BJ (cell line): Measurements from ENCODE around the gene FGF9. TPM values are rescaled to one million over a fixed set of nuclear protein-coding genes. Genes with fewer than 3 reads are reported as not detected.

Experiments
- CTCF ChIA-PET: fragments of 350-600 bp; formaldehyde crosslinking; extraction: SDS; loops from one replicate; lab custom pipeline; 2021; ENCODE audit warnings: antibody characterized with exemption, inconsistent platforms; lab: Yijun Ruan, JAX
- POLR2A ChIA-PET: fragments of 300-600 bp; sonication (Branson Sonifier 250); formaldehyde crosslinking; extraction: SDS; loops from one replicate; lab custom pipeline; 2021; ENCODE audit warnings: antibody characterized with exemption; lab: Charles Lee
- DNase-seq: peaks from one replicate; pipeline ENCODE4 v3.0.0-alpha.2; 2011; ENCODE audit warnings: low read depth
- H3K27me3 ChIP-seq: 2 replicates; pipeline ENCODE4 v1.6.0; 2011; ENCODE audit warnings: low read length; ENCODE audit not compliant: control insufficient read depth, insufficient read depth
- H3K36me3 ChIP-seq: 2 replicates; pipeline ENCODE4 v1.5.1; 2011; ENCODE audit warnings: low read length; ENCODE audit not compliant: control insufficient read depth, insufficient read depth
- H3K4me3 ChIP-seq: 2 replicates; pipeline ENCODE4 v1.5.1; 2011; ENCODE audit warnings: low read depth, mild to moderate bottlenecking, control low read depth, low read length
- CTCF ChIP-seq: IDR thresholded peaks from 2 replicates; pipeline ENCODE4 v1.5.1; 2011; ENCODE audit warnings: low read depth, mild to moderate bottlenecking, control low read depth, inconsistent platforms, low read length, moderate library complexity; ENCODE audit not compliant: insufficient read depth
- polyA plus RNA-seq: library from polyadenylated mRNA; depleted of rRNA; stranded (reverse); fragments of >200 nt; gene quantifications from 2 replicates; pipeline ENCODE4 v1.2.3, GENCODE V29; 2011

The FGF9 gene
- polyA plus RNA-seq, 1 experiment: not detected

GRCh38 chr13:21735701-21736401, 65.0 kb downstream of the FGF9 start:
- no peaks in the 10 kb centered on the region for H3K27me3 ChIP-seq
- ChIA-PET CTCF (interaction anchor here (0.6 kb wide), 1 partner anchor 313 kb away, joined by 3 read pairs; no protein-coding TSS in a partner anchor), POLR2A (no interaction called here)
- no peak for TF ChIP-seq CTCF
- no peak overlapping the region for H3K4me3 ChIP-seq
- DNase-seq: no peak
- no peaks in the 10 kb centered on the region for H3K36me3 ChIP-seq

- no peak for DNase-seq
- TF ChIP-seq CTCF: no peak
- Histone ChIP-seq H3K27me3 (no peaks in the 10 kb centered on the region), H3K4me3 (no peak overlapping the region), H3K36me3 (no peaks in the 10 kb centered on the region)
- POLR2A ChIA-PET: no interaction called here
- CTCF ChIA-PET: no interaction called here
Measured at GRCh38 chr13:21736926-21737325, 66.1 kb downstream of the FGF9 start.

GRCh38 chr13:21738630-21739029, 67.8 kb downstream of the FGF9 start:
- no peak overlapping the region for H3K4me3 ChIP-seq
- CTCF ChIA-PET: no interaction called here
- POLR2A ChIA-PET: no interaction called here
- no peak for TF ChIP-seq CTCF
- no peak for DNase-seq
- H3K36me3 ChIP-seq: no peaks in the 10 kb centered on the region
- no peaks in the 10 kb centered on the region for H3K27me3 ChIP-seq

GRCh38 chr13:21739771-21740170, 68.9 kb downstream of the FGF9 start:
- POLR2A ChIA-PET: no interaction called here
- CTCF ChIA-PET: no interaction called here
- no peaks in the 10 kb centered on the region for H3K27me3 ChIP-seq
- TF ChIP-seq CTCF: no peak
- H3K4me3 ChIP-seq: no peak overlapping the region
- DNase-seq: no peak
- no peaks in the 10 kb centered on the region for H3K36me3 ChIP-seq

- no peak for DNase-seq
- ChIA-PET POLR2A (no interaction called here), CTCF (no interaction called here)
- TF ChIP-seq CTCF: no peak
- H3K27me3 ChIP-seq: no peaks in the 10 kb centered on the region
- no peak overlapping the region for H3K4me3 ChIP-seq
- H3K36me3 ChIP-seq: no peaks in the 10 kb centered on the region
Measured at GRCh38 chr13:21741396-21741979, 70.6 kb downstream of the FGF9 start.
